Adrenal gland (tissue), 5 donors: ENCODE measurements around the gene TAS2R4.

ENCODE experiments used
- CTCF ChIP-seq, 6 experiments: fragments of 450-650 bp in 4 of 6; fragments of 200-600 bp in 2 of 6; sonication (generic) in 1 of 6; IDR thresholded peaks; 1 replicate in 5 of 6; 2 replicates in 1 of 6; pipeline versions ENCODE4 v1.5.1 to v1.8.0; 2016 to 2021; ENCODE audit warnings: antibody characterized with exemption in 6 of 6, mild to moderate bottlenecking in 2 of 6, moderate library complexity in 1 of 6
- POLR2A ChIP-seq, 2 donors: fragments of 450-650 bp; IDR thresholded peaks; one replicate each; pipeline ENCODE4 v1.6.1; 2017; ENCODE audit warnings: antibody characterized with exemption in 2 of 2, mild to moderate bottlenecking in 2 of 2, moderate library complexity in 1 of 2
- donor health status: DM: no; HTN: no; CAD: no.

GRCh38 chr7:141763797-141764196 lies 12.7 kb upstream of the TAS2R4 start, which contains the start of gene TAS2R3:
- no peak for TF ChIP-seq POLR2A (IDR thresholded peaks at IDR 0.05)
- no peak for TF ChIP-seq CTCF (IDR thresholded peaks at IDR 0.05)
